ENCODE measurements around the gene VEPH1.

GRCh38 chr3:157354254-157354653 is 149.0 kb downstream of the VEPH1 start:
- no peak for TF ChIP-seq EZH2phosphoT487 (IDR thresholded peaks at IDR 0.05; ENCODE audit: insufficient read depth, low read depth)
- TF ChIP-seq EZH2 (IDR thresholded peaks at IDR 0.05; ENCODE audit: insufficient read depth, poor library complexity, severe bottlenecking): no peak

Measured in GM23248 (cell line).